Measurements from ENCODE around the gene DCAF5.

The DCAF5 gene

DNA sequence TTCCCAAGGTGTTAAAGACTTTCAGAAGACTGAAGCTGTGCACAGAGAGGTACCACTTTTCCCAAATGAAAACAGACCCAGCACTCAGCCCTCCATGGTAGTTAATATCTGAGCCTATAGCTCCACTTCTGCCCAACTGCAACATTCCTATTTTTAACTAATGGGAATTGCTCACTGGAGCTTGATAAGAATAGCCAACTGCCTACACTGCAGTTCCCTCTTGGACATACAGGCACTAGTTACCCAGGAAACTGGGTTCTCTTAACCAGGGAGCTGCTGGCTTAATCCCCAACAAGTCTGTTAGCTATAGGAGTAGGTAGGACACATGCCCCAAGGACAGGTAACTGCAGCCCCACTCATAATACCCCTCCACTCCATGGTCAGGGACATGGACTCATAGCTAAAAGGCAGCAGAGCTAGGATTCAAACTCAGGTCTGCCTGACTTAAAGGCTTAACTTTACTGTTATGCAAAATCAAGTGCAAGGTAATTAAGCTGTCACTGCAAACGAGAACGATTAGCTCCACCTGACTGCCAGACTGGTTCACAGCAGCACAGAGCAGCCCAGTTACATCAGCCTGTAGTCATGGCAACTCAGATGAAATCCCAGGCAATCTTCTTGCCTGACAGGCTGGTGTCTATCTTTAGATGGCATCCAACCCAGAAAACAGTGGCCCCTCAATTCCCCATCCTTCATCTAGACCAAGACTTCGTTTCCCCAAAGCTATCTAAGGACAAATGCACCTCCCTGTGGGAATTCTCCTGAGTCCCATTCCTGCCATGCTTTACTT is 96.7 kb downstream of the DCAF5 start:
- TF ChIP-seq POLR2AphosphoS5 (IDR thresholded peaks at IDR 0.05; ENCODE audit: low read depth, low read length) (no peak), POLR2A (IDR thresholded peaks at IDR 0.05; ENCODE audit: low read depth, low read length) (no peak), TAF1 (IDR thresholded peaks at IDR 0.05; ENCODE audit: borderline replicate concordance, low read depth, low read length) (no peak)
- DNase-seq (ENCODE audit: insufficient read length): no peak
- FAIRE-seq: no peak

DNA sequence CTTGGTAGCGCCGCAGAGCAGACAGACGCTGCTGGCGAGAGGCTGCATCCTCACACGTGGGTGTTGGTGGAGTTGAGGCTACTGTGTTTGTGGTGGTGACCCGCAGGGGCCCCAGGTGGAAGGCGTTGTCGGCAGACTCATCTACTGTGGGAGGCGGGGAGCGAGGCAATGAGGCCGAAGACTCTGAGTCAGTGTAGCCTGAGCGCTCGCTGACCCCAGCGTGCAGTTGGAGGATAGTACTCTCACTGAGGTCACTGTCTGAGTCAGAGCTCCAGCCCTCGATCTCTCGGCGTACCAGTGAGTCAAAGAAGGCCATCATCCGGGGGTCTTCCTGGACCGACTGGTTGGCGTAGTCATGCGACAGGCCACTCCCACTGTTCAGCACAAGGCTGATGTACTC is 97.8 kb downstream of the DCAF5 start:
- DNase-seq (ENCODE audit: insufficient read length): no peak
- FAIRE-seq: no peak
- TF ChIP-seq TAF1 (IDR thresholded peaks at IDR 0.05; ENCODE audit: borderline replicate concordance, low read depth, low read length) (no peak), POLR2AphosphoS5 (IDR thresholded peaks at IDR 0.05; ENCODE audit: low read depth, low read length) (no peak), POLR2A (IDR thresholded peaks at IDR 0.05; ENCODE audit: low read depth, low read length) (no peak)

DNA sequence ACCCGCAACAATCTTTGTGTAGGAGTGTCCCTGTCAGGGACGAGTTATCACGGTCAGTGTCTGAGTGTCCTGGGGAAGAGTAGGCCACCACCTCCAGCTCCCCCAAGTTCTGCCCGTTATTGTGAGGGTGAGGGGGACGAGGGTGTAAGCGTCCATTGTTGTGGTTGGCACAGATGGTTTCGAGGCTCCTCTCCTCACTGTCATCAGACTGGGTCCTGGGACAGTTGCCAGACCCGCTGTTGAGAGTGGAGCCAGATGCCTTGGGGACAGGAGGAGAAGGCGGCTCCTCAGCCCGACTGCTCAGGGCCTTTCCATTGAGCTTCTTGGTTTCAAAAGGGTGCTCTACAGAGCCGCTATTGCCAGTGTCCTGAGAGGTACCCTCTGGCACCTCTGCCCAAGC is 98.9 kb downstream of the DCAF5 start:
- TF ChIP-seq POLR2A (IDR thresholded peaks at IDR 0.05; ENCODE audit: low read depth, low read length) (no peak), POLR2AphosphoS5 (IDR thresholded peaks at IDR 0.05; ENCODE audit: low read depth, low read length) (no peak), TAF1 (IDR thresholded peaks at IDR 0.05; ENCODE audit: borderline replicate concordance, low read depth, low read length) (no peak)
- FAIRE-seq: no peak
- DNase-seq (ENCODE audit: insufficient read length): no peak

DNA sequence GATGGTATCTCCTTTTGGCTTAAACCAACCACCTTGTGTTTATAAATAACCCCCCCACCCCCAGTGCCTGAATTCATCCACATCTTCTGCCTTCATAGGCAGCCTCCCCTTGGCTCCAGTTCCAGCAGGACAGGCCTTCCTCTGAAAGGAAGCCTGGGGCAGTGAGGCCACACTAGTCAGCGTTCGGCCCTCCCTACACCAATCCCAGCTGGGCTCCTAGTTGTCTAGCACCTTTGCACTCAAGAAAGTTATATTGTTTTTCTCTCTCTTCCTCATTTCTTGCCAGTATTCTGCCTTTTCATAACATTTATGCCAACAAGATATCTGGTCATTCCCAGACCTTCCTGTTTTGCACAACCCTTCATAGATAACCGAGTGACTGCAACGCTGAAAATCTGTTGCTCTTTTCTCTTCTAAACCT is 100.7 kb downstream of the DCAF5 start:
- DNase-seq (ENCODE audit: insufficient read length) (no peak), FAIRE-seq (no peak)
- no peak for TF ChIP-seq TAF1 (IDR thresholded peaks at IDR 0.05; ENCODE audit: borderline replicate concordance, low read depth, low read length)

DNA sequence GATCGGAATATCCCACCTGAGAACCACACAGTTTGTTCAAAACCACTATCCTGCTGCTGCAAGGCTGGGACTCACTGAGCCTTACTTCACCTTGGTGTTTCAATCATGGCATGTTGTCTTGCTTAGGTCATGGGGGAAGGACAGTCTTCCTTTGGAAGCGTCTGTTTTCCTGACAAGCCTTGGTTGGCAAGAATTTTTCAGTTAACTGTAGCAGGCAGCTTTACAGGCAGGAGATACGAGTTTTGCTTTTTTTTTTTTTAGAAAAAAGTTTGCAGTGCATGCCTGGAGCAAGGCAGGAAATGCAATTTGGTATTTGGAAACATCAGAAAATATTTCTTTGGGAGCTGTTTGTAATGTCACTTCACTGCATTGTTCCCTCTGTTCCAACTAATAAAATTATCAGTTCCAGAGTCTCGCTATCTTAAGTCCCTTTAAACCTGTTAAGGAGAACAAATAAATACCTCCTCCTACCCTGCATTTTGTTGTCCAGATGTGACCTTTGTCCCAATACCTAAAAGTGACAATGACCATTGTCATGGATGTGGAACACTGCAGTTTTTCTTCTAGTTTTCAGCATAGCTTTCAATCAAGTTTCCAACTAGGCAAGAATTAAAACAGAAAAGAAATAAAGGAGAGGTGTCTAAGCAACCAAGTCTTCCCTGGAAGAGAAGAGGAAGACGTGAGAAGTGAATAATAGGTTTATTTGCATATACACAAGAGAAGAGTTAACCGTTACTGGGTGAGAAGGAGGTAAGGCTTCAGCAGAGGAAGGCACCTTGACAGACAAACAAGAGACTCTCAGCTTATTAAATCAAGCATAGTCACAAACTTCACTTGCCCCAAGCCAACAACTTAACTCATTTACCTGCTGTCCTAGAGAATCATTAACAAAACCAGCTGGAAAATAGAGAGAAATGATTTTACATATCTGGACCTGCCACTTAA is 102.4 kb downstream of the DCAF5 start:
- FAIRE-seq (no peak), DNase-seq (ENCODE audit: insufficient read length) (no peak)
- no peak for TF ChIP-seq POLR2A (IDR thresholded peaks at IDR 0.05; ENCODE audit: low read depth, low read length)

DNA sequence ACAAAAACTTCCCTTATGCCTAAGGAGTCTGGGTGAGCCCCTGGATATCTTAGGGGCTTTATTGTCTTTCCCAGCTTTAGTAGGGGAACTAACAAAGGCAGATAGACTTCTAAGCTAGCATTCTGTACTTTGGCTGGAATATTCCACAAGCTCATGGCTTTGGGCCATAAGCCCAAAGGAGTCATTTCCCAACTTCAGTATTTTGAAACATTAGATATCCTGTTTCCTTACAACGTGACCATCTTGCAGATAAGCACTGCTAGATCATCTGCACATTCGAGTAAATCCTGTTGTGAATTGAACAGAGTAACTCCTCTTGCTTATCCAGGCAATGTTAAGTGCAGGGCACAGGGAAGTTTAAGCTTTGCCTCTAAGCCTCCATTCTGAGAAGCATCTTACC is 103.2 kb downstream of the DCAF5 start:
- TF ChIP-seq TAF1 (IDR thresholded peaks at IDR 0.05; ENCODE audit: borderline replicate concordance, low read depth, low read length): no peak
- no peak for TF ChIP-seq POLR2A (IDR thresholded peaks at IDR 0.05; ENCODE audit: low read depth, low read length)
- no peak for TF ChIP-seq POLR2AphosphoS5 (IDR thresholded peaks at IDR 0.05; ENCODE audit: low read depth, low read length)
- FAIRE-seq (no peak), DNase-seq (ENCODE audit: insufficient read length) (no peak)

DNA sequence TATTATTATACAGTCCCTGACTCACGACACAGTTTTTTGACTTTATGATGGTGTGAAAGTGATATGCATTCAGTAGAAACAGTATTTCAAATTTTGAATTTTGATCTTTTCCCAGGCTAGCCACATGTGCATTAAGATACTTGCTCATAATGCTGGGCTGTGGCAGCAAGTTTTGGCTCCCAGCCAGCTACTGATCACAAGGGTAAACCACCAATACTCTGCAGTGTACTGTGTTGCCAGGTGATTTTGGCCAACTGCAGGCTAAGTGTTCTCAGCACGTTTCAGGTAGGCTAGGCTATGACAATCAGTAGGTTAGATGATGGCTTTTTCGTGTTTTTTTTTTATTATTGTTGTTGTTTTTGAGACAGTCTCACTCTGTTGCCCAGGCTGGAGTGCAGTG is 104.5 kb downstream of the DCAF5 start:
- TF ChIP-seq POLR2A (IDR thresholded peaks at IDR 0.05; ENCODE audit: low read depth, low read length) (no peak), POLR2AphosphoS5 (IDR thresholded peaks at IDR 0.05; ENCODE audit: low read depth, low read length) (no peak), TAF1 (IDR thresholded peaks at IDR 0.05; ENCODE audit: borderline replicate concordance, low read depth, low read length) (no peak)
- FAIRE-seq (no peak), DNase-seq (ENCODE audit: insufficient read length) (no peak)

DNA sequence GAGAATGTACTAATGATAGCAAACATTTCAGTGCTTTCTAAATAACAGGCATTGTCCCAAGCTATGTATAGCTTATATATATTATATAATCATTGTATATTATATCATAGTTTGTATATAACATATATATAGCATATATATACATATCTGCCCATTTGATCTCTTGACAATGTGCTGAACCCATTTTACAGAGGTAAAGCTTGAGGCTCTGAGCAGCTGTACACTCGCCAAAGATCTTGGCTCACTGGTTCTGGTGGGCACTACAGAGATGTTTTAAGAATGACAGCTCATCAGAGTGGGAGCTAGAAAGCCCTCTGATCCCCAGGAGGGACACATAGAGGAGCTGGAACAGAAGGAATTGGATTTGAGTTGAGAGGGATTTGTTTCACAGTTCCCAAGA is 105.7 kb downstream of the DCAF5 start:
- FAIRE-seq: no peak

DNA sequence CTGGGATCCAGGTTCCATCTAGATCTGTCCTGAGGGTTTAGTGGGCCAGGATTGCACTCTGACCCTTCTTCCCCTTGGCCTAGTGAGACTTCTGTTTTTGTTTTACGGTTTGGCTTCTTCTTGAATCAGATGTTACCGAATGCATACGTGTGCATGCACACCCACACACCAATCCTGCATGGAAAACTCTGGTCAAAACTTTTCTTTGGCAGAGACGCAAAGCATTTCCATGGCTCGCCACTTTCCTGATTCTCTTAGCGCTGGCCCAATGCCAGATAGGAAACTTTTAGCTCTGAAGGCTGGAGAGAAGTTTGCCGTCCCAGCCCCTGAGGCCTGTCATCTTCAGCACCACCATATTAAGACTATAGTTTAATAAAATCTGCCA is 106.5 kb downstream of the DCAF5 start:
- TF ChIP-seq POLR2A (IDR thresholded peaks at IDR 0.05; ENCODE audit: low read depth, low read length): no peak
- no peak for TF ChIP-seq TAF1 (IDR thresholded peaks at IDR 0.05; ENCODE audit: borderline replicate concordance, low read depth, low read length)
- no peak for TF ChIP-seq POLR2AphosphoS5 (IDR thresholded peaks at IDR 0.05; ENCODE audit: low read depth, low read length)
- DNase-seq (ENCODE audit: insufficient read length): no peak
- no peak for FAIRE-seq

More for the DNA sequence above, 105.7 kb downstream of the DCAF5 start:
- DNase-seq (ENCODE audit: insufficient read length): no peak
- TF ChIP-seq POLR2A (IDR thresholded peaks at IDR 0.05; ENCODE audit: low read depth, low read length) (no peak), POLR2AphosphoS5 (IDR thresholded peaks at IDR 0.05; ENCODE audit: low read depth, low read length) (no peak)

DNA sequence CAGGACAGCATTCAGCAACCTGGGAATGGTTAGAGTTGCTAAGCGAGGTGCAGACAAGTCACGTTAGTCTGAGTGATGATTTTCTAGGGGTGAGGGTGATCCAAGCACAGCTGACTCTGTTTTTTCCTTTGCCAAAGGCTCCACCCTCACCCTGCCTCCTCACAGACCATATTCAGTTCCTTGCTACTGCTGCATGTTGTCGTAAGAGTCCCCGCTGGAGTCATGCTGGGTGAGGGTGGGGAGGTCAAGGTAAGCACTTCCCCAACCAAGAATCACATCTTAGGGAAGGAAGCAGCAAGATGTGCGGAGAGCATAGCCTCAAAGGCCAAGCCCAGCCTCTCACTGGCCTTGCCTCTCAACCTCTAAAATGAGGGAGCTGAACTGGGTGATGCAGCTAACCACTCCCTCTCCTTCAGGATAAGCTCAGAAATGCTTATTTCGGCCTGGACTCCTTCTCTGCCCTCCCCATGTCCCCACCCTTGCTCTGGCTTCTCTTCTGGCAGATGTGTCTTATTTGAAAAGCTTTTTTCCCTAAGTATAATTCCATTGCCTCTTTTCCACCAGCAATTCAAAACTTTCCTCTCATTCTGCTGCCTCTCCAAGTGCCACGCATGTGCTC is 107.0 kb downstream of the DCAF5 start:
- TF ChIP-seq POLR2AphosphoS5 (IDR thresholded peaks at IDR 0.05; ENCODE audit: low read depth, low read length) (no peak), POLR2A (IDR thresholded peaks at IDR 0.05; ENCODE audit: low read depth, low read length) (no peak), TAF1 (IDR thresholded peaks at IDR 0.05; ENCODE audit: borderline replicate concordance, low read depth, low read length) (no peak)
- DNase-seq (ENCODE audit: insufficient read length) (no peak), FAIRE-seq (no peak)

DNA sequence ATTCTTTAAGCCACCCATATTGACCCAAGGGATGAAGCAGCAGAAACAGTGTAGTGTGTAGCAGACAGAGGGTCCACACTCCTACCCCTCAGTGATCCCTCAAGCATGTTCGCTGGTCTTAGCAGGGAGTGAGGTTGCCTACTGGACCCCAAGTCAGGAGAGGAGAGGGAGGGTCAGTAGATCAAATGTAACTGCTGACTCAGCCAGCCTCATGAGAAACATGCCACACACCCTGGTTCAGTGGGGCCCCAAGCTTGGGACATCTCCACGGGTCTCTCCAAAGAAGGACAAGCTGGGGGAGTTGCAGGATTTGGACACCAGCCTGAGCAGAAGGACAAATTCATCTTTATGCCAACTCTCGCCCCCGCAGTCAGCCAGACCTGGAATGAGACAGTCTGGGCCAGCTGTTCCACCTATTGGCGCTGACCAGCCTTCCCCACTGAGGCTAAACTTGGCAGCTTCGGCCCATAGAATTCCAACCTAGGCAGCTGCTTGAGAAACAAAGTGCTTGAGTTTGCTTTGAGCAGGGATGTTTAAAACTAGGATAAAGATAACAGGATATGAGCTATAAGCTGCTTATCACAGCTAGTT is 107.9 kb downstream of the DCAF5 start:
- DNase-seq (ENCODE audit: insufficient read length): no peak
- FAIRE-seq: no peak
- no peak for TF ChIP-seq POLR2A (IDR thresholded peaks at IDR 0.05; ENCODE audit: low read depth, low read length)
- TF ChIP-seq TAF1 (IDR thresholded peaks at IDR 0.05; ENCODE audit: borderline replicate concordance, low read depth, low read length): no peak
- TF ChIP-seq POLR2AphosphoS5 (IDR thresholded peaks at IDR 0.05; ENCODE audit: low read depth, low read length): no peak

All from GM12892 (cell line).